ENCODE data around the gene FAM124B.
A peak's percentile ranks its signal among the peaks of the same experiment; 100 is the strongest.

The FAM124B gene

GRCh38 chr2:224401641-224402342 is at the start of gene FAM124B:
Gene FAM124B, minus strand, starts transcription at chr2:224402107. Its CDS starts 339 bp downstream, at chr2:224401768.
- DNase-seq (ENCODE audit: low spot score): peak; percentile 52

GRCh38 chr2:224449212-224450147 is 47.6 kb upstream of the FAM124B start:
- DNase-seq (ENCODE audit: low spot score): peak; percentile 16

- no peak for DNase-seq (ENCODE audit: low spot score)
Observed at GRCh38 chr2:224448236-224448635, 46.3 kb upstream of the FAM124B start.

GRCh38 chr2:224444783-224445182 is 42.9 kb upstream of the FAM124B start:
- no peak for DNase-seq (ENCODE audit: low spot score)

- DNase-seq (ENCODE audit: low spot score): no peak
Observed at GRCh38 chr2:224444021-224444420, 42.1 kb upstream of the FAM124B start.

GRCh38 chr2:224442071-224442967 is 40.4 kb upstream of the FAM124B start:
- no peak for DNase-seq (ENCODE audit: low spot score)

- DNase-seq (ENCODE audit: low spot score): no peak
Observed at GRCh38 chr2:224440988-224441387, 39.1 kb upstream of the FAM124B start.

- DNase-seq (ENCODE audit: low spot score): no peak
Observed at GRCh38 chr2:224438726-224439125, 36.8 kb upstream of the FAM124B start.

GRCh38 chr2:224436634-224437033 is 34.7 kb upstream of the FAM124B start:
- no peak for DNase-seq (ENCODE audit: low spot score)

GRCh38 chr2:224434618-224435017 is 32.7 kb upstream of the FAM124B start:
- no peak for DNase-seq (ENCODE audit: low spot score)

- no peak for DNase-seq (ENCODE audit: low spot score)
Observed at GRCh38 chr2:224433442-224433841, 31.5 kb upstream of the FAM124B start.

- no peak for DNase-seq (ENCODE audit: low spot score)
Observed at GRCh38 chr2:224432003-224432579, 30.2 kb upstream of the FAM124B start.

- no peak for DNase-seq (ENCODE audit: low spot score)
Observed at GRCh38 chr2:224429441-224429810, 27.5 kb upstream of the FAM124B start.

GRCh38 chr2:224428787-224429440 is 27.0 kb upstream of the FAM124B start:
- DNase-seq (ENCODE audit: low spot score): no peak

GRCh38 chr2:224427471-224427870 is 25.6 kb upstream of the FAM124B start:
- DNase-seq (ENCODE audit: low spot score): no peak

- DNase-seq (ENCODE audit: low spot score): no peak
Observed at GRCh38 chr2:224426656-224427055, 24.7 kb upstream of the FAM124B start.

GRCh38 chr2:224421065-224421464 is 19.2 kb upstream of the FAM124B start:
- DNase-seq (ENCODE audit: low spot score): no peak

GRCh38 chr2:224417947-224418346 is 16.0 kb upstream of the FAM124B start:
- no peak for DNase-seq (ENCODE audit: low spot score)

- no peak for DNase-seq (ENCODE audit: low spot score)
Observed at GRCh38 chr2:224417361-224417729, 15.4 kb upstream of the FAM124B start.

- no peak for DNase-seq (ENCODE audit: low spot score)
Observed at GRCh38 chr2:224416656-224417360, 14.9 kb upstream of the FAM124B start.

GRCh38 chr2:224413381-224413780 is 11.5 kb upstream of the FAM124B start:
- DNase-seq (ENCODE audit: low spot score): no peak

Data from pons (tissue), 1 donor.